B cell (primary cell): ENCODE measurements around the gene SLC27A1. TPM values are rescaled to one million over a fixed set of nuclear protein-coding genes. Genes with fewer than 3 reads are reported as not detected.

Experiments
- ATAC-seq: fragments of 200-7000 bp; cut with Tn5 transposase; one replicate; pipeline ENCODE4 v1.10.0; 2021; ENCODE audit warnings: low read depth, mild to moderate bottlenecking, moderate number of reproducible peaks, moderate library complexity
- CTCF ChIA-PET: fragments of 350-600 bp; sonication (Branson Sonifier 250); formaldehyde crosslinking; loops from one replicate; lab custom pipeline; 2021; ENCODE audit warnings: antibody characterized with exemption, inconsistent platforms; lab: Charles Lee
- POLR2A ChIA-PET: fragments of 350-600 bp; sonication (Branson Sonifier 250); formaldehyde crosslinking; loops from one replicate; lab custom pipeline; 2021; ENCODE audit warnings: antibody characterized with exemption; lab: Charles Lee
- DNase-seq: peaks from one replicate; pipeline ENCODE4 v3.0.0; 2013
- H2AFZ ChIP-seq: 2 replicates; pipeline ENCODE4 v1.6.1; 2012; ENCODE audit warnings: mild to moderate bottlenecking, low read depth, low read length; ENCODE audit not compliant: insufficient read depth, poor library complexity, severe bottlenecking
- H3K27ac ChIP-seq, 2 donors: 1 replicate in 1 of 2; 2 replicates in 1 of 2; pipeline ENCODE4 v1.5.1; 2012 to 2013; ENCODE audit warnings: low read length in 2 of 2, mild to moderate bottlenecking in 2 of 2, moderate library complexity in 1 of 2
- H3K27me3 ChIP-seq, 4 experiments: fragments of 200-600 bp in 1 of 4; sonication (generic) in 1 of 4; replicated peaks in 1 of 4; 1 replicate in 2 of 4; 2 replicates in 2 of 4; pipeline versions ENCODE4 v1.6.1 to v1.7.0; 2013 to 2016; ENCODE audit warnings: low read length in 3 of 4, mild to moderate bottlenecking in 2 of 4, mixed read lengths in 1 of 4, moderate library complexity in 1 of 4; ENCODE audit not compliant: insufficient read depth in 4 of 4, control insufficient read depth in 3 of 4; ENCODE audit errors: control extremely low read depth in 1 of 4
- H3K36me3 ChIP-seq, 2 experiments: replicated peaks in 1 of 2; 1 replicate in 1 of 2; 2 replicates in 1 of 2; pipeline versions ENCODE4 v1.6.1 to v1.7.1; 2013; ENCODE audit warnings: low read length in 1 of 2; ENCODE audit not compliant: insufficient read depth in 2 of 2, control insufficient read depth in 1 of 2; ENCODE audit errors: control extremely low read depth in 1 of 2, extremely low read depth in 1 of 2
- H3K4me1 ChIP-seq, 2 donors: fragments of 200-600 bp in 1 of 2; sonication (generic) in 1 of 2; 1 replicate in 1 of 2; 2 replicates in 1 of 2; pipeline versions ENCODE4 v1.5.1 to v1.6.1; 2013 to 2017; ENCODE audit warnings: low read length in 2 of 2; ENCODE audit not compliant: control insufficient read depth in 2 of 2, insufficient read depth in 2 of 2
- H3K4me2 ChIP-seq: replicated peaks from 2 replicates; pipeline ENCODE3; 2012; ENCODE audit warnings: mild to moderate bottlenecking, low read depth, low read length; ENCODE audit not compliant: poor library complexity, severe bottlenecking
- H3K4me3 ChIP-seq, 5 experiments: fragments of 200-600 bp in 1 of 5; sonication (generic) in 1 of 5; 1 replicate in 3 of 5; 2 replicates in 2 of 5; pipeline versions ENCODE4 v1.5.1 to v1.7.0; 2011 to 2016; ENCODE audit warnings: low read length in 4 of 5, mild to moderate bottlenecking in 4 of 5, low read depth in 2 of 5, control low read depth in 1 of 5, moderate library complexity in 1 of 5; ENCODE audit not compliant: insufficient read depth in 1 of 5; ENCODE audit errors: control extremely low read depth in 1 of 5, extremely low read depth in 1 of 5
- H3K79me2 ChIP-seq: fragments of 200-600 bp; sonication (generic); one replicate; pipeline ENCODE4 v1.6.0; 2016; ENCODE audit warnings: low read length; ENCODE audit not compliant: control insufficient read depth, insufficient read depth
- H3K9ac ChIP-seq: fragments of 200-600 bp; sonication (generic); 2 replicates; pipeline ENCODE4 v1.6.1; 2017; ENCODE audit warnings: mild to moderate bottlenecking, low read length, moderate library complexity
- H3K9me3 ChIP-seq, 3 donors: one replicate each; pipeline versions ENCODE4 v1.6.1 to v1.7.1; 2013; ENCODE audit warnings: low read length in 2 of 3; ENCODE audit not compliant: control insufficient read depth in 2 of 3, insufficient read depth in 1 of 3; ENCODE audit errors: control extremely low read depth in 1 of 3
- H4K20me1 ChIP-seq: 2 replicates; pipeline ENCODE4 v1.6.0; 2012; ENCODE audit warnings: mild to moderate bottlenecking, low read length; ENCODE audit not compliant: insufficient read depth, control insufficient read depth, poor library complexity, severe bottlenecking
- H3K27ac Mint-ChIP-seq: one replicate; pipeline ENCODE4 v1.8.0; 2021; ENCODE audit warnings: mixed read lengths
- H3K27me3 Mint-ChIP-seq: one replicate; pipeline ENCODE4 v1.8.0; 2021; ENCODE audit warnings: mixed read lengths
- H3K4me1 Mint-ChIP-seq: one replicate; pipeline ENCODE4 v1.8.0; 2021; ENCODE audit warnings: mixed read lengths
- H3K4me3 Mint-ChIP-seq: one replicate; pipeline ENCODE4 v1.8.0; 2021; ENCODE audit warnings: mixed read lengths
- H3K9me3 Mint-ChIP-seq: one replicate; pipeline ENCODE4 v1.8.0; 2022; ENCODE audit warnings: mixed read lengths; ENCODE audit not compliant: insufficient read depth
- CTCF ChIP-seq: fragments of 200-600 bp; IDR thresholded peaks from one replicate; pipeline ENCODE4 v1.8.0; 2022; ENCODE audit warnings: antibody characterized with exemption, mild to moderate bottlenecking
- EZH2 ChIP-seq: IDR thresholded peaks from 2 replicates; pipeline ENCODE4 v1.6.1; 2012; ENCODE audit warnings: borderline replicate concordance, low read depth, mild to moderate bottlenecking, moderate library complexity, low read length; ENCODE audit not compliant: insufficient read depth, poor library complexity, severe bottlenecking
- WGBS: methylation state at CpG from one replicate; pipeline ENCODE4 v1.1.5; 2013; ENCODE audit warnings: missing lambda C conversion rate; ENCODE audit not compliant: insufficient coverage; 5-methylcytosine and 5-hydroxymethylcytosine counted together
- intact Hi-C: fragments of 100-400 bp; cut with micrococcal nuclease; formaldehyde crosslinking; loops from one replicate; pipeline ENCODE4 v1.10.0; 2022
- polyA plus RNA-seq: library from polyadenylated mRNA; depleted of rRNA; stranded (reverse); fragments of >200 nt; gene quantifications from 2 replicates; pipeline ENCODE4 v1.2.3, GENCODE V29; 2012
- total RNA-seq, 2 donors: library from RNA; stranded (reverse); fragments of 120-200 nt in 1 of 2; gene quantifications; 1 replicate in 1 of 2; 2 replicates in 1 of 2; pipeline versions ENCODE4 v1.2.3 to v1.2.4, GENCODE V29; 2013 to 2022

The SLC27A1 gene
- total and polyA plus RNA-seq, 2 donors (not counting 1 experiment from before 2014, with no cell fraction given) = 5.1 to 9.5 TPM

DNA sequence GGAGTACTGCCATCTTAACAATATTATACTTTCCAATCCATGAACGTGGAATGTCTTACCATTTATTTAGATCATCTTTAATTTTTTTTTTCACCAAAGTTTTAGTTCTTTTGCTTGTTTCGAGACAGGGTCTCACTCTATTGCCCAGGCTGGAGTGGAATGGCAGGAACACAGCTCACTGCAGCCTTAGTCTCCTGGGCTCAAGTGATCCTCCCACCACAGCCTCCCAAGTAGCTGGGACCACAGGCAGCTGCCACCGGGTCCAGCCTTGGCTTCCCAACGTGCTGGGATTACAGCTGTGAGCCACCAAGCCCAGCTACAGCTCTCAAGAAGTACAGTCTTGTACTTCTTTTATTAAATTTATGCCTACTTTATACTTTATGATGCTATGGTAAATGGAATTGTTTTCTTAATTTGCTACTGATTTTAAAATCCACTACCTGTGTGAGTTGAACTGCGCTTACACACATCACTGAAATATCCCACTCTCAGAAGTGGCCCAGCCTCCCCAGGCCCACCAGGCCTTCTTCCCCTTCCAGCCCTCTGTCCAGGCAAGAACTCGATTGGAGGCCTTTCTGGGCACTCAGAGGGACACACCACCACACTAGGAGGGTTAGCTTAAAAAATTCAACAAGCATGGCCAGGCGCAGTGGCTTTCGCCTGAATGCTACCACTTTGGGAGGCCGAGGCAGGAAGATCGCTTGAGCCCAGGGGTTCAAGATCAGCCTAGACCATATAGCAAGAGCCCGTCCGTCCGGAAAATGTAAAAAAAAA lies 40.1 kb downstream of the SLC27A1 start:
- peak overlapping the region; percentile 96 for H3K4me3 Mint-ChIP-seq
- peak overlapping the region; percentile 68 for H3K9ac ChIP-seq
- H3K27me3 ChIP-seq = no peaks in the 10 kb centered on the region
- intact Hi-C loops = loop anchor here (5.0 kb wide), 3 partner anchors 62 to 1407 kb away; partner anchors contain the start of genes COPE, DDX49 and RPL18A
- H3K4me2 ChIP-seq = peak overlapping the region; percentile 75
- H3K27ac ChIP-seq = peak overlapping the region in 1 of 2 donors; percentile 94
- peaks cover 25% of the 10 kb centered on the region for H4K20me1 ChIP-seq
- H3K27me3 Mint-ChIP-seq = no peaks in the 10 kb centered on the region
- no peaks in the 10 kb centered on the region for H3K9me3 Mint-ChIP-seq
- 34% methylated on average over 11 of the region's 13 CpGs for WGBS
- ChIA-PET CTCF (interaction anchor here (0.6 to 5.0 kb wide), 8 partner anchors 13 to 349 kb away, joined by 3 to 40 read pairs (median 4); partner anchors contain the start of gene RPL18A), POLR2A (interaction anchor here (0.7 to 4.1 kb wide), 7 partner anchors 8 to 1456 kb away, joined by 3 to 45 read pairs (median 7); a partner anchor contains a TSS)
- H3K27ac Mint-ChIP-seq = peak overlapping the region; percentile 95
- ATAC-seq (no peak), DNase-seq (no peak)
- peaks cover 37% of the 10 kb centered on the region for H3K4me1 Mint-ChIP-seq
- H2AFZ ChIP-seq = peak overlapping the region; percentile 86
- peak overlapping the region in 4 of 5 experiments; percentile 81 to 98 (median 87) for H3K4me3 ChIP-seq
- TF ChIP-seq CTCF (no peak), EZH2 (no peak)
- no peaks in the 10 kb centered on the region for H3K9me3 ChIP-seq
- peaks cover 64% of the 10 kb centered on the region for H3K79me2 ChIP-seq
- H3K36me3 ChIP-seq = peaks cover 0 to 2% of the 10 kb centered on the region in 2 experiments
- H3K4me1 ChIP-seq = peaks cover 18 to 24% of the 10 kb centered on the region in 2 donors
